HCT116 (cell line): ENCODE results near the gene PSORS1C1.

ENCODE experiments used
- CEBPB ChIP-seq: IDR thresholded peaks from 2 replicates; pipeline ENCODE4 v1.6.1; 2012; ENCODE audit warnings: low read depth
- EZH2 ChIP-seq: fragments of 200-600 bp; sonication (generic); IDR thresholded peaks from 2 replicates; pipeline ENCODE4 v1.6.1; 2017; ENCODE audit warnings: antibody characterized with exemption, mixed run types
- EZH2phosphoT487 ChIP-seq: fragments of 200-600 bp; IDR thresholded peaks from 2 replicates; pipeline ENCODE4 v1.6.1; 2018; ENCODE audit warnings: antibody characterized with exemption, borderline replicate concordance
- POLR2A ChIP-seq: IDR thresholded peaks from 2 replicates; pipeline ENCODE4 v1.7.0; 2011; ENCODE audit warnings: borderline replicate concordance; ENCODE audit not compliant: insufficient read depth, insufficient read length; ENCODE audit errors: extremely low read depth
- POLR2AphosphoS5 ChIP-seq: IDR thresholded peaks from 2 replicates; pipeline ENCODE4 v1.6.1; 2011; ENCODE audit warnings: mild to moderate bottlenecking, low read depth, low read length, moderate library complexity
- RAD21 ChIP-seq: IDR thresholded peaks from 2 replicates; pipeline ENCODE4 v1.6.1; 2012; ENCODE audit warnings: low read depth, mild to moderate bottlenecking
- SIN3A ChIP-seq: IDR thresholded peaks from 2 replicates; pipeline ENCODE4 v1.6.1; 2012; ENCODE audit warnings: low read depth
- ZBTB33 ChIP-seq: IDR thresholded peaks from 2 replicates; pipeline ENCODE4 v1.6.1; 2011; ENCODE audit warnings: mild to moderate bottlenecking, low read length, moderate library complexity; ENCODE audit not compliant: insufficient replicate concordance; ENCODE audit errors: extremely low read depth
- ZNF274 ChIP-seq: fragments of 200-500 bp; sonication (Bioruptor generic); IDR thresholded peaks from 2 replicates; pipeline ENCODE4 v1.6.1; 2014; ENCODE audit warnings: mild to moderate bottlenecking, low read depth, low read length, inconsistent platforms
- TF ChIP-seq, protein P1 (sequence below), 3 experiments: fragments of 200-600 bp in 1 of 3; sonication (generic) in 1 of 3; IDR thresholded peaks in 2 of 3; conservative IDR thresholded peaks in 1 of 3; 2 replicates each; pipeline ENCODE4 v1.5.1; 2012 to 2017; ENCODE audit warnings: low read depth in 2 of 3, low read length in 2 of 3, antibody characterized with exemption in 1 of 3, borderline replicate concordance in 1 of 3, control low read depth in 1 of 3, mild to moderate bottlenecking in 1 of 3, mixed read lengths in 1 of 3, mixed run types in 1 of 3, moderate library complexity in 1 of 3; ENCODE audit not compliant: insufficient read depth in 1 of 3
- TF ChIP-seq, protein P2 (sequence below): IDR thresholded peaks from 2 replicates; pipeline ENCODE4 v1.6.1; 2012

DNA sequence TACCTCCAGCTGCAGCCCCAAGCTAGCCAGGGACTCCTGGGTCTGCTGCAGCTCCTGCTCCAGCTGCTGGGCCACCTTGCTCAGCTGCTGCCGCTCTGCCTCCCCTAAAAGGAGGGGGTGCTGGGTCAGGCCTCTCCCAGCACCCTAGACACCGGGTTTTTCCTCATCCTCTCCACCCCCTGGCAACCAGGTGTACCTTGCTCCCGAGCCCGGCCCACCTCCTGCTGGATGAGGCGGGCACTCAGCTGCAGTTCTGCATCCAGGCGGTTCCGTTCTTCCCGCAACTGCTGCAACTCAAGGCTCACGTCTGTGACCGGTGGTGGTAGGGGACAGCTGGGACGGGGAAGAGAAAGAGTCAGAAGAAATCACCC, 30.4 kb downstream of the PSORS1C1 start:
- TF ChIP-seq RAD21: no peak
- TF ChIP-seq, protein P1, sequence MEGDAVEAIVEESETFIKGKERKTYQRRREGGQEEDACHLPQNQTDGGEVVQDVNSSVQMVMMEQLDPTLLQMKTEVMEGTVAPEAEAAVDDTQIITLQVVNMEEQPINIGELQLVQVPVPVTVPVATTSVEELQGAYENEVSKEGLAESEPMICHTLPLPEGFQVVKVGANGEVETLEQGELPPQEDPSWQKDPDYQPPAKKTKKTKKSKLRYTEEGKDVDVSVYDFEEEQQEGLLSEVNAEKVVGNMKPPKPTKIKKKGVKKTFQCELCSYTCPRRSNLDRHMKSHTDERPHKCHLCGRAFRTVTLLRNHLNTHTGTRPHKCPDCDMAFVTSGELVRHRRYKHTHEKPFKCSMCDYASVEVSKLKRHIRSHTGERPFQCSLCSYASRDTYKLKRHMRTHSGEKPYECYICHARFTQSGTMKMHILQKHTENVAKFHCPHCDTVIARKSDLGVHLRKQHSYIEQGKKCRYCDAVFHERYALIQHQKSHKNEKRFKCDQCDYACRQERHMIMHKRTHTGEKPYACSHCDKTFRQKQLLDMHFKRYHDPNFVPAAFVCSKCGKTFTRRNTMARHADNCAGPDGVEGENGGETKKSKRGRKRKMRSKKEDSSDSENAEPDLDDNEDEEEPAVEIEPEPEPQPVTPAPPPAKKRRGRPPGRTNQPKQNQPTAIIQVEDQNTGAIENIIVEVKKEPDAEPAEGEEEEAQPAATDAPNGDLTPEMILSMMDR (IDR thresholded peaks at IDR 0.05 in 2 of 3, conservative IDR thresholded peaks at IDR 0.05 in 1 of 3; ENCODE audit: borderline replicate concordance in 1 of 3, insufficient read depth in 1 of 3, low read depth in 2 of 3, low read length in 2 of 3): no peak
- TF ChIP-seq POLR2A: no peak
- TF ChIP-seq CEBPB: no peak
- TF ChIP-seq EZH2: no peak
- no peak for TF ChIP-seq POLR2AphosphoS5
- TF ChIP-seq SIN3A: no peak
- TF ChIP-seq EZH2phosphoT487: no peak
- TF ChIP-seq, protein P2, sequence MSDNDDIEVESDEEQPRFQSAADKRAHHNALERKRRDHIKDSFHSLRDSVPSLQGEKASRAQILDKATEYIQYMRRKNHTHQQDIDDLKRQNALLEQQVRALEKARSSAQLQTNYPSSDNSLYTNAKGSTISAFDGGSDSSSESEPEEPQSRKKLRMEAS: no peak
- TF ChIP-seq ZBTB33: no peak
- TF ChIP-seq ZNF274: no peak
